NCI-H2081 treated with DMSO at 0.1 percent for 48 hours (cell line): ENCODE results near the gene PHF21A.

Experiments used
- DNase-seq: peaks from one replicate; lab custom pipeline; 2025; lab: John Stamatoyannopoulos, UW

PHF21A gene

GRCh38 chr11:46075168-46075567 lies 46.1 kb downstream of the PHF21A start:
- no peak for DNase-seq

- DNase-seq = no peak
These were observed 47.6 kb downstream of the PHF21A start for GRCh38 chr11:46073632-46074031.

- no peak for DNase-seq
These were observed 48.9 kb downstream of the PHF21A start for GRCh38 chr11:46072172-46072964.

GRCh38 chr11:46071091-46071490 lies 50.2 kb downstream of the PHF21A start:
- no peak for DNase-seq

- DNase-seq = no peak
These were observed 51.7 kb downstream of the PHF21A start for GRCh38 chr11:46069595-46069994.

GRCh38 chr11:46066335-46066734 lies 54.9 kb downstream of the PHF21A start:
- DNase-seq = no peak

GRCh38 chr11:46065681-46066080 lies 55.6 kb downstream of the PHF21A start:
- no peak for DNase-seq

GRCh38 chr11:46064221-46064620 lies 57.0 kb downstream of the PHF21A start:
- DNase-seq = no peak

- DNase-seq = no peak
These were observed 58.1 kb downstream of the PHF21A start for GRCh38 chr11:46063138-46063537.

GRCh38 chr11:46060013-46060412 lies 61.2 kb downstream of the PHF21A start:
- no peak for DNase-seq

- no peak for DNase-seq
These were observed 63.8 kb downstream of the PHF21A start for GRCh38 chr11:46057489-46057888.

- DNase-seq = no peak
These were observed 65.9 kb downstream of the PHF21A start for GRCh38 chr11:46055371-46055770.

GRCh38 chr11:46051102-46051501 lies 70.2 kb downstream of the PHF21A start:
- DNase-seq = no peak

GRCh38 chr11:46050662-46051061 lies 70.6 kb downstream of the PHF21A start:
- no peak for DNase-seq

- no peak for DNase-seq
These were observed 71.2 kb downstream of the PHF21A start for GRCh38 chr11:46050003-46050461.

- peak; percentile 63 for DNase-seq
These were observed 71.8 kb downstream of the PHF21A start for GRCh38 chr11:46049325-46049897.

GRCh38 chr11:46048198-46048597 lies 73.1 kb downstream of the PHF21A start:
- DNase-seq = no peak

- no peak for DNase-seq
These were observed 73.7 kb downstream of the PHF21A start for GRCh38 chr11:46047520-46047919.

- no peak for DNase-seq
These were observed 75.4 kb downstream of the PHF21A start for GRCh38 chr11:46045811-46046210.

- DNase-seq = no peak
These were observed 76.7 kb downstream of the PHF21A start for GRCh38 chr11:46044601-46045000.

- DNase-seq = no peak
These were observed 81.3 kb downstream of the PHF21A start for GRCh38 chr11:46039990-46040389.

GRCh38 chr11:46038529-46038928 lies 82.7 kb downstream of the PHF21A start:
- no peak for DNase-seq

GRCh38 chr11:46036969-46037368 lies 84.3 kb downstream of the PHF21A start:
- no peak for DNase-seq

- no peak for DNase-seq
These were observed 85.2 kb downstream of the PHF21A start for GRCh38 chr11:46036009-46036408.
